Fibroblast of lung (primary cell): ENCODE data around the gene SLC35A1. TPM values are rescaled to one million over a fixed set of nuclear protein-coding genes. Genes with fewer than 3 reads are reported as not detected.
A peak's percentile ranks its signal among the peaks of the same experiment; 100 is the strongest.
"Not testable (repeated sequence)": the region's sequence is repeated elsewhere in the genome, so short reads cannot be mapped to it uniquely, and the experiment has no call there.

ENCODE experiments used
- DNase-seq, 2 donors: peaks; one replicate each; pipeline versions ENCODE4 v3.0.0 to v3.0.0-alpha.2; 2010; ENCODE audit warnings: low read depth in 2 of 2
- H2AFZ ChIP-seq: 2 replicates; pipeline ENCODE4 v1.5.1; 2012; ENCODE audit warnings: low read length, control low read depth, inconsistent platforms
- H3K27ac ChIP-seq: 2 replicates; pipeline ENCODE4 v1.5.1; 2011; ENCODE audit warnings: low read length, control low read depth; ENCODE audit not compliant: insufficient read depth
- H3K27me3 ChIP-seq: 2 replicates; pipeline ENCODE4 v1.5.1; 2011; ENCODE audit warnings: mild to moderate bottlenecking, low read length; ENCODE audit not compliant: control insufficient read depth, insufficient read depth
- H3K36me3 ChIP-seq: 2 replicates; pipeline ENCODE4 v1.5.1; 2011; ENCODE audit warnings: low read length; ENCODE audit not compliant: control insufficient read depth, insufficient read depth
- H3K4me1 ChIP-seq: 2 replicates; pipeline ENCODE4 v1.5.1; 2011; ENCODE audit warnings: low read length; ENCODE audit not compliant: control insufficient read depth, insufficient read depth; ENCODE audit errors: extremely low read depth
- H3K4me2 ChIP-seq: 2 replicates; pipeline ENCODE4 v1.5.1; 2011; ENCODE audit warnings: low read length, control low read depth; ENCODE audit not compliant: insufficient read depth; ENCODE audit errors: extremely low read depth
- H3K4me3 ChIP-seq, 4 experiments: fragments of 200-600 bp in 1 of 4; sonication (generic) in 1 of 4; replicated peaks in 1 of 4; 2 replicates each; pipeline ENCODE4 v1.5.1; 2011 to 2016; ENCODE audit warnings: low read length in 4 of 4, low read depth in 3 of 4, mild to moderate bottlenecking in 3 of 4, control low read depth in 2 of 4, inconsistent platforms in 1 of 4, mixed read lengths in 1 of 4; ENCODE audit not compliant: insufficient read depth in 1 of 4; ENCODE audit errors: control extremely low read depth in 1 of 4
- H3K79me2 ChIP-seq: 2 replicates; pipeline ENCODE4 v1.5.1; 2012; ENCODE audit warnings: mild to moderate bottlenecking, low read length, inconsistent platforms; ENCODE audit not compliant: control insufficient read depth, insufficient read depth
- H3K9ac ChIP-seq: 2 replicates; pipeline ENCODE4 v1.5.1; 2011; ENCODE audit warnings: mild to moderate bottlenecking, low read length, control low read depth; ENCODE audit not compliant: insufficient read depth
- H3K9me3 ChIP-seq: 2 replicates; pipeline ENCODE4 v1.5.1; 2012; ENCODE audit warnings: low read depth, low read length; ENCODE audit not compliant: control insufficient read depth, insufficient read depth
- H4K20me1 ChIP-seq: 2 replicates; pipeline ENCODE4 v1.5.1; 2011; ENCODE audit warnings: low read length; ENCODE audit not compliant: control insufficient read depth, insufficient read depth; ENCODE audit errors: extremely low read depth
- CTCF ChIP-seq, 2 donors: IDR thresholded peaks in 1 of 2; conservative IDR thresholded peaks in 1 of 2; 1 replicate in 1 of 2; 2 replicates in 1 of 2; pipeline ENCODE4 v1.5.1; 2011 to 2012; ENCODE audit warnings: low read length in 2 of 2, control low read depth in 1 of 2, inconsistent platforms in 1 of 2, low read depth in 1 of 2, mild to moderate bottlenecking in 1 of 2
- EZH2 ChIP-seq: IDR thresholded peaks from 2 replicates; pipeline ENCODE4 v1.5.1; 2012; ENCODE audit warnings: low read length, control low read depth, mild to moderate bottlenecking; ENCODE audit errors: missing control alignments
- polyA plus RNA-seq, 2 donors: library from polyadenylated mRNA; depleted of rRNA in 1 of 2; stranded (reverse) in 1 of 2; unstranded in 1 of 2; fragments of >200 nt; gene quantifications; 2 replicates each; pipeline ENCODE4 v1.2.1, GENCODE V29; 2011 to 2012; ENCODE audit warnings: missing spikeins in 1 of 2
- total RNA-seq: library from RNA; depleted of rRNA; stranded (reverse); fragments of >200 nt; gene quantifications from 2 replicates; pipeline ENCODE4 v1.2.1, GENCODE V29; 2014

The SLC35A1 gene
- total and polyA plus RNA-seq, 2 donors (not counting 1 experiment from before 2014, with no cell fraction given): 27.6 to 35.8 TPM

GRCh38 chr6:87484491-87484890 lies 11.7 kb downstream of the SLC35A1 start:
- Histone ChIP-seq H3K4me1 (no peaks in the 10 kb centered on the region), H3K36me3 (peaks cover 1% of the 10 kb centered on the region), H4K20me1 (no peaks in the 10 kb centered on the region), H3K4me3 (no peak overlapping the region), H3K79me2 (no peaks in the 10 kb centered on the region), H3K9me3 (no peaks in the 10 kb centered on the region), H3K9ac (no peak overlapping the region), H3K27ac (no peak overlapping the region), H3K27me3 (no peaks in the 10 kb centered on the region), H2AFZ (no peak overlapping the region), H3K4me2 (no peak overlapping the region)
- no peak for DNase-seq
- no peak for TF ChIP-seq CTCF (conservative IDR thresholded peaks at IDR 0.05 in 1 of 2, IDR thresholded peaks at IDR 0.05 in 1 of 2; ENCODE audit: low read depth in 1 of 2, low read length in 2 of 2)
- no peak for TF ChIP-seq EZH2

GRCh38 chr6:87487555-87487954 lies 14.8 kb downstream of the SLC35A1 start:
- Histone ChIP-seq H3K9me3 (no peaks in the 10 kb centered on the region), H3K9ac (no peak overlapping the region), H3K4me1 (no peaks in the 10 kb centered on the region), H3K79me2 (no peaks in the 10 kb centered on the region), H4K20me1 (no peaks in the 10 kb centered on the region), H3K4me3 (no peak overlapping the region), H3K27me3 (no peaks in the 10 kb centered on the region), H3K4me2 (no peak overlapping the region), H2AFZ (no peak overlapping the region), H3K36me3 (peaks cover 1% of the 10 kb centered on the region), H3K27ac (no peak overlapping the region)
- DNase-seq: peak; percentile 2 to 41
- no peak for TF ChIP-seq EZH2
- no peak for TF ChIP-seq CTCF (conservative IDR thresholded peaks at IDR 0.05 in 1 of 2, IDR thresholded peaks at IDR 0.05 in 1 of 2; ENCODE audit: low read depth in 1 of 2, low read length in 2 of 2)

- H3K36me3 ChIP-seq, H3K27me3 ChIP-seq, H3K79me2 ChIP-seq, H3K27ac ChIP-seq, H3K4me2 ChIP-seq, H3K9ac ChIP-seq, H3K4me1 ChIP-seq, H3K9me3 ChIP-seq, H3K4me3 ChIP-seq, DNase-seq, H4K20me1 ChIP-seq, H2AFZ ChIP-seq: not testable (repeated sequence)
Measured at GRCh38 chr6:87489326-87489725, 16.6 kb downstream of the SLC35A1 start.
